Nephron (organoid): ENCODE data around the gene MAPK1IP1L.
"Not testable (repeated sequence)": the region's sequence is repeated elsewhere in the genome, so short reads cannot be mapped to it uniquely, and the experiment has no call there.

ENCODE experiments used
- H3K27ac Mint-ChIP-seq, 3 experiments: 2 replicates each; pipeline ENCODE4 v1.8.0; 2020; ENCODE audit warnings: mixed read lengths in 3 of 3, mild to moderate bottlenecking in 2 of 3, moderate library complexity in 1 of 3
- H3K27me3 Mint-ChIP-seq: 2 replicates; pipeline ENCODE4 v1.8.0; 2021; ENCODE audit warnings: low read depth, mild to moderate bottlenecking, moderate library complexity, mixed read lengths
- H3K36me3 Mint-ChIP-seq: 2 replicates; pipeline ENCODE4 v1.8.0; 2020; ENCODE audit warnings: low read depth, mixed read lengths
- H3K4me1 Mint-ChIP-seq: 2 replicates; pipeline ENCODE4 v1.8.0; 2020; ENCODE audit warnings: mixed read lengths
- H3K4me3 Mint-ChIP-seq, 3 experiments: 2 replicates each; pipeline ENCODE4 v1.8.0; 2020; ENCODE audit warnings: mild to moderate bottlenecking in 3 of 3, mixed read lengths in 3 of 3, moderate library complexity in 2 of 3
- H3K9me3 Mint-ChIP-seq: 2 replicates; pipeline ENCODE4 v1.8.0; 2020; ENCODE audit warnings: mixed read lengths
- TF ChIP-seq, protein P1 (sequence below), 3 experiments: fragments of 200-600 bp; sonication (generic); IDR thresholded peaks; one replicate each; pipeline ENCODE4 v1.5.0; 2021; ENCODE audit warnings: antibody characterized with exemption in 3 of 3; ENCODE audit not compliant: unreplicated experiment in 3 of 3

MAPK1IP1L gene

DNA sequence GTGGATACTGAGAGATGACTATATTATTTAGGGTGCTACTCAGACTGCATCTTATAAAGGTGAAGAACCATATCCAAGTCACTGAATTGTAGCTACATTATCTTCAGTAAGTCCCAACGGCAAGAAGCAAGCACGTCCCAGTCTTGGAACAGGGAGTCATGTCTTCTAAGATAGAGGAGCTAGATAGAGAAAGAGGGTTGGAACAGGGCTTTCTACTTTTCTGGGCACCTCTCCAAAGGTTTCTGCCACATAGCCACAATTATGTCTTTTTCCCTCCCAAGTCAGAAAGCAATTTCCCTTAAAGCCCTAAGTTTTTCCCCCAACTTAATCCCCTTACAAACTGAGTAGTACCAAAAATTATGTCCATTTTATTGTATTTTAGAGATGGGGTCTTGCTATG lies 22.4 kb downstream of the MAPK1IP1L start:
- Mint-ChIP-seq H3K27me3 (no peaks in the 10 kb centered on the region), H3K9me3 (no peaks in the 10 kb centered on the region), H3K27ac (no peak overlapping the region), H3K36me3 (no peaks in the 10 kb centered on the region), H3K4me3 (no peak overlapping the region), H3K4me1 (peaks cover 33% of the 10 kb centered on the region)
- TF ChIP-seq, protein P1, sequence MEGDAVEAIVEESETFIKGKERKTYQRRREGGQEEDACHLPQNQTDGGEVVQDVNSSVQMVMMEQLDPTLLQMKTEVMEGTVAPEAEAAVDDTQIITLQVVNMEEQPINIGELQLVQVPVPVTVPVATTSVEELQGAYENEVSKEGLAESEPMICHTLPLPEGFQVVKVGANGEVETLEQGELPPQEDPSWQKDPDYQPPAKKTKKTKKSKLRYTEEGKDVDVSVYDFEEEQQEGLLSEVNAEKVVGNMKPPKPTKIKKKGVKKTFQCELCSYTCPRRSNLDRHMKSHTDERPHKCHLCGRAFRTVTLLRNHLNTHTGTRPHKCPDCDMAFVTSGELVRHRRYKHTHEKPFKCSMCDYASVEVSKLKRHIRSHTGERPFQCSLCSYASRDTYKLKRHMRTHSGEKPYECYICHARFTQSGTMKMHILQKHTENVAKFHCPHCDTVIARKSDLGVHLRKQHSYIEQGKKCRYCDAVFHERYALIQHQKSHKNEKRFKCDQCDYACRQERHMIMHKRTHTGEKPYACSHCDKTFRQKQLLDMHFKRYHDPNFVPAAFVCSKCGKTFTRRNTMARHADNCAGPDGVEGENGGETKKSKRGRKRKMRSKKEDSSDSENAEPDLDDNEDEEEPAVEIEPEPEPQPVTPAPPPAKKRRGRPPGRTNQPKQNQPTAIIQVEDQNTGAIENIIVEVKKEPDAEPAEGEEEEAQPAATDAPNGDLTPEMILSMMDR (IDR thresholded peaks at IDR 0.05; ENCODE audit: unreplicated experiment in 3 of 3), result no peak

DNA sequence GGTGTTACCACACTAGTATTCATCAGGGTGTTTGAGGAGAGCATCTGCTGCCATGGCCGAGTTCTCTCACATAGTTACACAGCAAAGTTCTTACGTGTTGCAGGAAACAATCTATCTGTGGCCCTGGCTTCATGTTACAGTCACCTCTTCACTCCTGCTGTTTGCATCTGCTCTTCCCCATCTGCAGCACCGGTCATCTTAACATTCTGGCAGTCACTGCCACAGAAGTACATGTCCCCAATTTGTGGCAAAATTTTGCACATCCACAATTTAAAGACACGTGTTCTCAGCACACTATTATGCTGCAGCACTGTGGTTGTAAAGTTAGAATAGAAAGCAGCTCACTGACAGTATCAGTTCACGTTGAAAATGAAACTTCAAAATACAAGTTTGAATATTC lies 23.2 kb downstream of the MAPK1IP1L start:
- no peaks in the 10 kb centered on the region for H3K27me3 Mint-ChIP-seq
- no peaks in the 10 kb centered on the region for H3K36me3 Mint-ChIP-seq
- TF ChIP-seq, protein P1 (IDR thresholded peaks at IDR 0.05; ENCODE audit: unreplicated experiment in 3 of 3), result no peak
- peaks cover 33% of the 10 kb centered on the region for H3K4me1 Mint-ChIP-seq
- H3K27ac Mint-ChIP-seq, result peak overlapping the region in 2 of 3 experiments; percentile 23 to 30
- H3K9me3 Mint-ChIP-seq, result no peaks in the 10 kb centered on the region
- no peak overlapping the region for H3K4me3 Mint-ChIP-seq

DNA sequence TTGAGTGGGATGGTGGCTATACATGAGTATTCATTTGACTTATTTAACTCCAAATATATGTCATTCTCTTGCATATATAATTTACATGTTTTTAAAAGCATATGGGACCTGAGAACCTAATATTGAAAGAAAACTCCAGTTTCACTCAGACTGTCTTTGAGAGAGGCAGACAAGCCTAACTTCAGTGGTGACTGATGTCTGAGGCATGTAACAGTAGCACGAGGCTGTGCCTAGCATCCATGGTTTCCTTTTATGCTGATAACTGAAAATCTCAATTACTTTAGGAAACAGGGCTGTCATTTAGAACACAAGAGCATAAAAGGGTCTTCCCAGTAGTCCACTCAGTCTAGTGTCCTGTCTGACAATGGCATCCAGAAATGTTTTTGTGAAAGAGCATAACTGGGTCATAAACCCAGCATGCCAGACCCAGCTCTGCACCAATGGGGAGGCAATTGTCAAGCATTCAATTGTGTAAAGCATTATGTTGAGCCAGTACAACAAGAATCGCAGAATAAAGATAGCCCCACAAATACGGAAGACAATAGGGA lies 24.3 kb downstream of the MAPK1IP1L start:
- H3K4me3 Mint-ChIP-seq, result no peak overlapping the region
- H3K36me3 Mint-ChIP-seq, result no peaks in the 10 kb centered on the region
- no peaks in the 10 kb centered on the region for H3K27me3 Mint-ChIP-seq
- H3K4me1 Mint-ChIP-seq, result peaks cover 33% of the 10 kb centered on the region
- H3K9me3 Mint-ChIP-seq, result no peaks in the 10 kb centered on the region
- no peak overlapping the region for H3K27ac Mint-ChIP-seq
- TF ChIP-seq, protein P1 (IDR thresholded peaks at IDR 0.05; ENCODE audit: unreplicated experiment in 3 of 3), result no peak

DNA sequence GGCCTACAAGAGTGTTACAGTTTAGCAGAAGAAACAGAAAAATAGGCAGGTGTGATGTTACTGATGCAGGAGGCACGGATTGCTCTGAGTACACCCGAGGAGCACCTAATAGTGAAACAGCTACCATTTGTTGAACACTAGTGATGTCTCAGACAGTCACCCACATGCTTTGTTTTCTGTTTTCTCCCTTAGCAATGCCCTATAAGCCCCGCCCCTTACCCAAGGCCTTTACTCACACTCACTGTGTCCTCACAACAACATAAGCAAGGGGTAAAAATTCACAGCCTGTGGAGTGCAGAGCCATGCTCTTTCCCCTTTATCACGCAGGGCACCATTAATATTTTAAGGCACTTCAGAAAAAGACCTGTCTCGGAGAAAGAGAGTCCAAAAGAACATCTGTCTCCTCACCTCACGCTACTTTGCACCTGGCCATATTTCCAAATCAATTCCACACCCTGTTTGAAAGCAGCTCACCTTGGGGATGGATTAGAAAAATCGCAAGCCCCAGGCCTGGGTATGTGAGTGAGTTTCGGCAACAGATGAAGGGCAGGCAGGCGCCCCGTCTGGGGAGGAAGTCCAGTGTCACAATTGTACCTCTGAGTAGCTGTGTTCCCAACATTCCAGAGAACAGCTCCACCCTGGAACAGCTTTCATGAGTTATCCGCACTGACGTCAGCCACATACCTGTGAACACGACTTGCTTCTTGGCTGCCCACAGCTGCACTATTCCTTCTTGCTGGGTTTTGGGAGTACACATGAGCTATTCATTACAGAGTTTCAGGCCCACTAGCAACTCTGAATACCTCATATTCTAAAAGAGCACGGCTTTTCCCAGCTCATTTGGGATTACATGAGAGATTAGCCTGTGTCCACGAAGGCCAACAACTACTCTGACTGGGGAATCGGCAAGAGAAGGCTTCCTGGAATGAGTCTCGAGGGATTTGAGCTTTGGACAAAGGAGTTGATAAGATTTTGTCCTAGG lies 26.0 kb downstream of the MAPK1IP1L start:
- Mint-ChIP-seq H3K9me3 (no peaks in the 10 kb centered on the region), H3K4me1 (peaks cover 22% of the 10 kb centered on the region), H3K27ac (peak overlapping the region; percentile 27 to 72 (median 71)), H3K36me3 (no peaks in the 10 kb centered on the region), H3K27me3 (no peaks in the 10 kb centered on the region), H3K4me3 (no peak overlapping the region)
- TF ChIP-seq, protein P1 (IDR thresholded peaks at IDR 0.05; ENCODE audit: unreplicated experiment in 3 of 3), result no peak

DNA sequence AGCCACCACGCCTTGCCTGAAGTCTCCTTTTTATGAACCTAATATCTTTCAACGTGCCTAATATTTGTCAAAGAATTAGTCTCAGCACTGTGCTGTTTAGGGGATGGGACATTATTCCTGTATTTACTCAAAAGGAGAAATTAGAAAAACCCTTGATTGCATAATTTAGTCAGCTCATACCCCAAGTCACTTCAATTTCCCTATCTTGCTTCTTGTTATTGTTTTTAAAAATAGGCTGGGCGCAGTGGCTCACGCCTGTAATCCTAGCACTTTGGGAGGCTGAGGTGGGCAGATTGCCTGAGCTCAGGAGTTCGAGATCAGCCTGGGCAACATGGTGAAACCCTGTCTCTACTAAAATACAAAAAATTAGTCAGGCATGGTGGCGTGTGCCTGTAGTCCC lies 28.5 kb downstream of the MAPK1IP1L start:
- H3K27me3 Mint-ChIP-seq, H3K27ac Mint-ChIP-seq, H3K4me3 Mint-ChIP-seq, H3K4me1 Mint-ChIP-seq, H3K9me3 Mint-ChIP-seq, H3K36me3 Mint-ChIP-seq: not testable (repeated sequence)

DNA sequence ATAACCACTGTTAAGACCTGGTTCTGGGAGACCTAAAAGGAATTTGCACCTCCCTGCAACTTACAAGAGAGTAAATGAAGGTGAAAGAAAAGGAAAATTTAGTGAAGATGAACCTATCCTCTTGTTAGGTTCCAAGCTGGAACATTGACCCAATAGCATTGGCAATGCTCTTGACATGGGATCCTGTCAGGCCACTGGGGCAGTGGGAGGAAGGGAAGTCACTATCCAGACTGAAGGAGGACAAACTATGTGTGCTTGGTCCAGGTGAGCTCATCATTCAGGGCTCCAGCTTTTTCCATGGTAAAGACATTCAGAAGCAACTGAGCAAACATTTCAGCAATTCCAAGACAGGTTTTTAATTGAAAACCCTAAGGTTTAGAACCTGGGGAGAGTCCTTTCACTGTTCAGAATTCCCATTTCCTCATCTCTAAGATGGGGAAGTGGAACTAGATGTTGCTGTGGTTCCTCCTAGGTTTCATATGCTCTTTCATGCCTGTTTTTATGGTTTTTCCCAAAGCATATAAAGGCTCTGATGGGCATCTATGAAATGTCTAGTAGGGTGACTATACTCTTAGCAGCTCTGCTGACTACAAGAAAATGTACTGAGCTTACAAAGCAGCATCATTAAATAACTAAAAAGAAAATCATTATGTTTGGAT lies 33.1 kb downstream of the MAPK1IP1L start:
- Mint-ChIP-seq H3K27me3 (no peaks in the 10 kb centered on the region), H3K4me1 (peaks cover 2% of the 10 kb centered on the region), H3K4me3 (no peak overlapping the region), H3K36me3 (no peaks in the 10 kb centered on the region), H3K9me3 (no peaks in the 10 kb centered on the region), H3K27ac (no peak overlapping the region)
- TF ChIP-seq, protein P1 (IDR thresholded peaks at IDR 0.05; ENCODE audit: unreplicated experiment in 3 of 3), result no peak
